Neural cell (in vitro differentiated cells): ENCODE data around the gene CBLB.

ENCODE experiments used
- TF ChIP-seq, protein P1 (sequence below): fragments of 450-650 bp; IDR thresholded peaks from 2 replicates; pipeline ENCODE4 v1.5.1; 2014; ENCODE audit warnings: antibody characterized with exemption, mild to moderate bottlenecking, moderate library complexity; ENCODE audit not compliant: poor library complexity, severe bottlenecking
- TF ChIP-seq, protein P2 (sequence below): IDR thresholded peaks from 2 replicates; pipeline ENCODE4 v1.6.1; 2012; ENCODE audit warnings: borderline replicate concordance

DNA sequence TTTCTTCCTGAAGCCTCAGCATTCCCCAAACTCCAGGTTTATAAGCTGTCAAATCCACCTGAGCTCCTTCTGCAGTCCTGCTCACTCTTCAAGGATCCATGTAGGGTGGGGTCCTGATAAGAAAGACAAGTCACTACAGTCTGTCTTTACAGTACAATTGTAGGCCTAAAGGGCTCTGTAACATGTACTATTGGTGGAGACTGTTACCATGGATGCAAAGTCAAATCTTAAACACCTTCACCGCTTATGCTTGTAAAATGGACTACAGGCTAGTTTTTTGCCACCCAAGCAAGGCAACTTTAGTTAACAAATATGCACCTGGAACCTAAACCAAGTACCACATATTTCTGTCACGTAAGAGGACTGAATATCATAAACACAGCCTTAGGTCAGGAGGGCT is 44.7 kb downstream of the CBLB start:
- TF ChIP-seq, protein P1, sequence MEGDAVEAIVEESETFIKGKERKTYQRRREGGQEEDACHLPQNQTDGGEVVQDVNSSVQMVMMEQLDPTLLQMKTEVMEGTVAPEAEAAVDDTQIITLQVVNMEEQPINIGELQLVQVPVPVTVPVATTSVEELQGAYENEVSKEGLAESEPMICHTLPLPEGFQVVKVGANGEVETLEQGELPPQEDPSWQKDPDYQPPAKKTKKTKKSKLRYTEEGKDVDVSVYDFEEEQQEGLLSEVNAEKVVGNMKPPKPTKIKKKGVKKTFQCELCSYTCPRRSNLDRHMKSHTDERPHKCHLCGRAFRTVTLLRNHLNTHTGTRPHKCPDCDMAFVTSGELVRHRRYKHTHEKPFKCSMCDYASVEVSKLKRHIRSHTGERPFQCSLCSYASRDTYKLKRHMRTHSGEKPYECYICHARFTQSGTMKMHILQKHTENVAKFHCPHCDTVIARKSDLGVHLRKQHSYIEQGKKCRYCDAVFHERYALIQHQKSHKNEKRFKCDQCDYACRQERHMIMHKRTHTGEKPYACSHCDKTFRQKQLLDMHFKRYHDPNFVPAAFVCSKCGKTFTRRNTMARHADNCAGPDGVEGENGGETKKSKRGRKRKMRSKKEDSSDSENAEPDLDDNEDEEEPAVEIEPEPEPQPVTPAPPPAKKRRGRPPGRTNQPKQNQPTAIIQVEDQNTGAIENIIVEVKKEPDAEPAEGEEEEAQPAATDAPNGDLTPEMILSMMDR: no peak
- TF ChIP-seq, protein P2, sequence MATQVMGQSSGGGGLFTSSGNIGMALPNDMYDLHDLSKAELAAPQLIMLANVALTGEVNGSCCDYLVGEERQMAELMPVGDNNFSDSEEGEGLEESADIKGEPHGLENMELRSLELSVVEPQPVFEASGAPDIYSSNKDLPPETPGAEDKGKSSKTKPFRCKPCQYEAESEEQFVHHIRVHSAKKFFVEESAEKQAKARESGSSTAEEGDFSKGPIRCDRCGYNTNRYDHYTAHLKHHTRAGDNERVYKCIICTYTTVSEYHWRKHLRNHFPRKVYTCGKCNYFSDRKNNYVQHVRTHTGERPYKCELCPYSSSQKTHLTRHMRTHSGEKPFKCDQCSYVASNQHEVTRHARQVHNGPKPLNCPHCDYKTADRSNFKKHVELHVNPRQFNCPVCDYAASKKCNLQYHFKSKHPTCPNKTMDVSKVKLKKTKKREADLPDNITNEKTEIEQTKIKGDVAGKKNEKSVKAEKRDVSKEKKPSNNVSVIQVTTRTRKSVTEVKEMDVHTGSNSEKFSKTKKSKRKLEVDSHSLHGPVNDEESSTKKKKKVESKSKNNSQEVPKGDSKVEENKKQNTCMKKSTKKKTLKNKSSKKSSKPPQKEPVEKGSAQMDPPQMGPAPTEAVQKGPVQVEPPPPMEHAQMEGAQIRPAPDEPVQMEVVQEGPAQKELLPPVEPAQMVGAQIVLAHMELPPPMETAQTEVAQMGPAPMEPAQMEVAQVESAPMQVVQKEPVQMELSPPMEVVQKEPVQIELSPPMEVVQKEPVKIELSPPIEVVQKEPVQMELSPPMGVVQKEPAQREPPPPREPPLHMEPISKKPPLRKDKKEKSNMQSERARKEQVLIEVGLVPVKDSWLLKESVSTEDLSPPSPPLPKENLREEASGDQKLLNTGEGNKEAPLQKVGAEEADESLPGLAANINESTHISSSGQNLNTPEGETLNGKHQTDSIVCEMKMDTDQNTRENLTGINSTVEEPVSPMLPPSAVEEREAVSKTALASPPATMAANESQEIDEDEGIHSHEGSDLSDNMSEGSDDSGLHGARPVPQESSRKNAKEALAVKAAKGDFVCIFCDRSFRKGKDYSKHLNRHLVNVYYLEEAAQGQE: no peak
